Effector memory CD8-positive, alpha-beta T cell (primary cell): ENCODE measurements around the gene CLEC9A.

ENCODE experiments used
- ATAC-seq: fragments of 150-1000 bp; cut with Tn5 transposase; replicated peaks from 2 replicates; pipeline ENCODE4 v1.10.0; 2021; ENCODE audit warnings: mild to moderate bottlenecking, moderate library complexity
- DNase-seq, 3 experiments: peaks; one replicate each; pipeline ENCODE4 v3.0.0; 2021
- H3K27ac Mint-ChIP-seq, 2 donors: one replicate each; pipeline ENCODE4 v1.8.0; 2022; ENCODE audit warnings: mild to moderate bottlenecking in 2 of 2, mixed read lengths in 2 of 2, moderate library complexity in 2 of 2
- H3K27me3 Mint-ChIP-seq, 2 donors: one replicate each; pipeline ENCODE4 v1.8.0; 2022; ENCODE audit warnings: mixed read lengths in 2 of 2
- H3K36me3 Mint-ChIP-seq: one replicate; pipeline ENCODE4 v1.8.0; 2022; ENCODE audit warnings: mild to moderate bottlenecking, moderate library complexity, mixed read lengths; ENCODE audit not compliant: insufficient read depth
- H3K4me1 Mint-ChIP-seq, 2 donors: one replicate each; pipeline ENCODE4 v1.8.0; 2022; ENCODE audit warnings: low read depth in 2 of 2, mixed read lengths in 2 of 2
- H3K4me3 Mint-ChIP-seq, 2 donors: one replicate each; pipeline ENCODE4 v1.8.0; 2022; ENCODE audit warnings: mild to moderate bottlenecking in 2 of 2, mixed read lengths in 2 of 2, moderate library complexity in 2 of 2
- H3K9me3 Mint-ChIP-seq, 2 donors: one replicate each; pipeline ENCODE4 v1.8.0; 2022; ENCODE audit warnings: mixed read lengths in 2 of 2

Gene CLEC9A

GRCh38 chr12:10072131-10072530 is 41.6 kb downstream of the CLEC9A start:
- Mint-ChIP-seq H3K36me3 (peaks cover 4% of the 10 kb centered on the region), H3K27ac (no peak overlapping the region), H3K4me3 (no peak overlapping the region), H3K9me3 (no peaks in the 10 kb centered on the region), H3K27me3 (peaks cover 37 to 53% of the 10 kb centered on the region in 2 donors), H3K4me1 (no peaks in the 10 kb centered on the region)
- DNase-seq (no peak), ATAC-seq (no peak)

- Mint-ChIP-seq H3K27me3 (peaks cover 38 to 51% of the 10 kb centered on the region in 2 donors), H3K4me3 (no peak overlapping the region), H3K4me1 (no peaks in the 10 kb centered on the region), H3K36me3 (peaks cover 4% of the 10 kb centered on the region), H3K27ac (no peak overlapping the region), H3K9me3 (no peaks in the 10 kb centered on the region)
- no peak for ATAC-seq
- no peak for DNase-seq
Measured at GRCh38 chr12:10073261-10073660, 42.8 kb downstream of the CLEC9A start.

- Mint-ChIP-seq H3K36me3 (peaks cover 4% of the 10 kb centered on the region), H3K9me3 (no peaks in the 10 kb centered on the region), H3K27ac (no peak overlapping the region), H3K27me3 (peaks cover 32 to 43% of the 10 kb centered on the region in 2 donors), H3K4me1 (no peaks in the 10 kb centered on the region), H3K4me3 (no peak overlapping the region)
- DNase-seq (no peak), ATAC-seq (no peak)
Measured at GRCh38 chr12:10075451-10075850, 45.0 kb downstream of the CLEC9A start.

GRCh38 chr12:10082117-10082874 is 51.8 kb downstream of the CLEC9A start:
- ATAC-seq (no peak), DNase-seq (no peak)
- Mint-ChIP-seq H3K9me3 (peaks cover 0 to 3% of the 10 kb centered on the region in 2 donors), H3K27ac (no peak overlapping the region), H3K4me3 (no peak overlapping the region), H3K27me3 (peaks cover 43 to 49% of the 10 kb centered on the region in 2 donors), H3K4me1 (no peaks in the 10 kb centered on the region), H3K36me3 (no peaks in the 10 kb centered on the region)

GRCh38 chr12:10084733-10085132 is 54.3 kb downstream of the CLEC9A start:
- Mint-ChIP-seq H3K4me1 (no peaks in the 10 kb centered on the region), H3K9me3 (peaks cover 0 to 3% of the 10 kb centered on the region in 2 donors), H3K4me3 (no peak overlapping the region), H3K36me3 (no peaks in the 10 kb centered on the region), H3K27ac (no peak overlapping the region), H3K27me3 (peaks cover 38 to 40% of the 10 kb centered on the region in 2 donors)
- ATAC-seq (no peak), DNase-seq (no peak)

- Mint-ChIP-seq H3K9me3 (peaks cover 0 to 3% of the 10 kb centered on the region in 2 donors), H3K27me3 (peaks cover 32 to 46% of the 10 kb centered on the region in 2 donors), H3K36me3 (no peaks in the 10 kb centered on the region), H3K4me1 (no peaks in the 10 kb centered on the region), H3K27ac (no peak overlapping the region), H3K4me3 (no peak overlapping the region)
- no peak for ATAC-seq
- no peak for DNase-seq
Measured at GRCh38 chr12:10086387-10086786, 55.9 kb downstream of the CLEC9A start.

- ATAC-seq (no peak), DNase-seq (no peak)
- peaks cover 0 to 3% of the 10 kb centered on the region in 2 donors for H3K9me3 Mint-ChIP-seq
- no peak overlapping the region for H3K4me3 Mint-ChIP-seq
- no peak overlapping the region for H3K27ac Mint-ChIP-seq
- no peaks in the 10 kb centered on the region for H3K4me1 Mint-ChIP-seq
- no peaks in the 10 kb centered on the region for H3K36me3 Mint-ChIP-seq
- peaks cover 16 to 31% of the 10 kb centered on the region in 2 donors for H3K27me3 Mint-ChIP-seq
Measured at GRCh38 chr12:10088031-10088430, 57.5 kb downstream of the CLEC9A start.

GRCh38 chr12:10088955-10089900 is 58.7 kb downstream of the CLEC9A start:
- no peak overlapping the region for H3K4me3 Mint-ChIP-seq
- H3K9me3 Mint-ChIP-seq = peaks cover 0 to 2% of the 10 kb centered on the region in 2 donors
- peaks cover 15 to 31% of the 10 kb centered on the region in 2 donors for H3K27me3 Mint-ChIP-seq
- no peaks in the 10 kb centered on the region for H3K36me3 Mint-ChIP-seq
- ATAC-seq (no peak), DNase-seq (no peak)
- no peak overlapping the region for H3K27ac Mint-ChIP-seq
- no peaks in the 10 kb centered on the region for H3K4me1 Mint-ChIP-seq

- no peak for ATAC-seq
- Mint-ChIP-seq H3K36me3 (no peaks in the 10 kb centered on the region), H3K9me3 (no peaks in the 10 kb centered on the region), H3K27me3 (peaks cover 5 to 12% of the 10 kb centered on the region in 2 donors), H3K4me3 (no peak overlapping the region), H3K4me1 (no peaks in the 10 kb centered on the region), H3K27ac (no peak overlapping the region)
- no peak for DNase-seq
Measured at GRCh38 chr12:10094646-10095395, 64.3 kb downstream of the CLEC9A start.

GRCh38 chr12:10095971-10096370 is 65.5 kb downstream of the CLEC9A start:
- Mint-ChIP-seq H3K4me3 (no peak overlapping the region), H3K27me3 (peaks cover 3% of the 10 kb centered on the region in 2 donors), H3K9me3 (no peaks in the 10 kb centered on the region), H3K36me3 (no peaks in the 10 kb centered on the region), H3K4me1 (no peaks in the 10 kb centered on the region), H3K27ac (no peak overlapping the region)
- DNase-seq (no peak), ATAC-seq (no peak)

- no peak for DNase-seq
- H3K27ac Mint-ChIP-seq = no peak overlapping the region
- no peaks in the 10 kb centered on the region for H3K9me3 Mint-ChIP-seq
- ATAC-seq = no peak
- peaks cover 0 to 2% of the 10 kb centered on the region in 2 donors for H3K4me1 Mint-ChIP-seq
- no peak overlapping the region for H3K4me3 Mint-ChIP-seq
- no peaks in the 10 kb centered on the region for H3K36me3 Mint-ChIP-seq
- peaks cover 8 to 19% of the 10 kb centered on the region in 2 donors for H3K27me3 Mint-ChIP-seq
Measured at GRCh38 chr12:10097521-10097920, 67.0 kb downstream of the CLEC9A start.

GRCh38 chr12:10098791-10099190 is 68.3 kb downstream of the CLEC9A start, which contains the start of gene CLEC1A:
Gene CLEC1A, minus strand, starts transcription at chr12:10098985. Its CDS starts 63 bp downstream, at chr12:10098922.
- Mint-ChIP-seq H3K36me3 (no peaks in the 10 kb centered on the region), H3K27me3 (peaks cover 19 to 29% of the 10 kb centered on the region in 2 donors), H3K9me3 (no peaks in the 10 kb centered on the region), H3K4me1 (peaks cover 0 to 2% of the 10 kb centered on the region in 2 donors), H3K4me3 (no peak within 1 kb of the TSS), H3K27ac (no peak within 1 kb of the TSS)
- no peak for DNase-seq
- ATAC-seq = no peak

- no peak for ATAC-seq
- Mint-ChIP-seq H3K27ac (no peak overlapping the region), H3K9me3 (no peaks in the 10 kb centered on the region)
Measured at GRCh38 chr12:10101042-10101579, 70.6 kb downstream of the CLEC9A start.

More at GRCh38 chr12:10101042-10101579, 70.6 kb downstream of the CLEC9A start:
- Mint-ChIP-seq H3K4me1 (peaks cover 0 to 2% of the 10 kb centered on the region in 2 donors), H3K27me3 (peaks cover 38 to 53% of the 10 kb centered on the region in 2 donors), H3K36me3 (no peaks in the 10 kb centered on the region), H3K4me3 (no peak overlapping the region)
- no peak for DNase-seq
